HT1080 (cell line): ENCODE results near the gene LYZL4. TPM values are rescaled to one million over a fixed set of nuclear protein-coding genes. Genes with fewer than 3 reads are reported as not detected.

Experiments
- DNase-seq: peaks from one replicate; pipeline ENCODE4 v3.0.0-alpha.2; 2015; ENCODE audit warnings: low read depth
- total RNA-seq: library from RNA; depleted of rRNA; stranded (reverse); fragments of >200 nt; shearing (Covaris generic); gene quantifications from 2 replicates; pipeline ENCODE4 v1.2.3, GENCODE V29; 2014; rRNA removed

Gene LYZL4
- total RNA-seq, 1 experiment from 2014 or later, result not detected

GRCh38 chr3:42375121-42375800 is 35.1 kb downstream of the LYZL4 start:
- DNase-seq, result no peak

- no peak for DNase-seq
Observed at GRCh38 chr3:42371776-42372175, 38.6 kb downstream of the LYZL4 start.

DNA sequence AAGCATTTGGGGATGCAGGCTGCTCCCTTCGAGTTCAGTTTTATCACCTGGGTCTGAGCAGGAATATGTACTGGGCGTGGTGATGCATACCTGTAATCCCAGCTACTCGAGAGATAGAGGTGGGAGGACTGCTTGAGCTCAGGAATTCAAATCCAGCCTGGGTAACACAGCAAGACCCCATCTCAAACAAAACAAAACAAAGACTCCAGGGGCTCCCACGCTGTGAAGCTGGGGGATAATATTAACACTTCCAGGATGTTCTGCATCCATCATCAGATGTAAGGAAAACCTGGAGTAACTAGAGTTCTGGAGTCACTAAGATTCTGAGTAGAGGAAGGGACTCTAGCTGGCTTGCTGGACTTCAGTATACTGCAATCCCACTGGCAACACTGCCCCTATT is 40.6 kb downstream of the LYZL4 start:
- no peak for DNase-seq

DNA sequence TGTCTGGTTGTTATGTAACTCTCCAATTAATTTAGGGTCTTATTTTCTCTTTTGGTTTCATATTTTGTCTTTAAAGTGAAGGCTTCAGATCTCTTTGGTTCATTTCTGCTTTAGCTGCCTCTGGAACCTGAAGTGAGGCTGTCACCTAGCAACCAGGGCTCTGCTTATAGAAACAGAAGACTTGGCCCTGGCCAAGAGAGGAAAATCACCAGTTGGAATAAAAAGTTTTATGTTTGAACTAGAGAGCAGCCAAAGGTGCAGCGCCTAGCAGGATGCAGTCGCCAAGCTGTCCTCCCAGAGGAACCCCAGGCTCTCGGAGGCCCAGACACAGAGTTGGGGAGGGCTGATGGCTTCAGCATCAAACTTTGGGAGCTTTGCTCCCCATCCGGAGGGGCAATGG is 41.1 kb downstream of the LYZL4 start:
- no peak for DNase-seq

- DNase-seq, result no peak
Observed at GRCh38 chr3:42368861-42369260, 41.5 kb downstream of the LYZL4 start.

DNA sequence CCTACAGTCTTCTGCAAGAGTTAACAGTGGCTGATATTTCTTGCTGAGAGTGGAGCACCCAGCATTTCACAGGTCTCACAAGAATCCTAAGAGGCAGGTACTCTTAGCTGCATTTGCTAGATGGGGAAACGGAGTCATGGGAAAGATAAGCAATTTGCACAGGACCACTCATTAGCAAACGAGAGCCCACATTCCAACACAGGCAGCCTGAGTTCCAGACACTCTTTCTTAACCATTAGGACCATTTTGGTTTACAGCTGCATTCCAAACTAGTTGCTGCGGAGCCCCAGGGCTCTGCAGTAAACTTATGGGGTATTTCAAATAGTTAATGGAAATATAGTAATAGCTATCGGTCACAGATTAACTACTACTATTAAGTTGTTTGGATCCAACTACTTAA is 42.5 kb downstream of the LYZL4 start:
- DNase-seq, result no peak

GRCh38 chr3:42366550-42366949 is 43.9 kb downstream of the LYZL4 start:
- no peak for DNase-seq

- no peak for DNase-seq
Observed at GRCh38 chr3:42357335-42357734, 53.1 kb downstream of the LYZL4 start.

DNA sequence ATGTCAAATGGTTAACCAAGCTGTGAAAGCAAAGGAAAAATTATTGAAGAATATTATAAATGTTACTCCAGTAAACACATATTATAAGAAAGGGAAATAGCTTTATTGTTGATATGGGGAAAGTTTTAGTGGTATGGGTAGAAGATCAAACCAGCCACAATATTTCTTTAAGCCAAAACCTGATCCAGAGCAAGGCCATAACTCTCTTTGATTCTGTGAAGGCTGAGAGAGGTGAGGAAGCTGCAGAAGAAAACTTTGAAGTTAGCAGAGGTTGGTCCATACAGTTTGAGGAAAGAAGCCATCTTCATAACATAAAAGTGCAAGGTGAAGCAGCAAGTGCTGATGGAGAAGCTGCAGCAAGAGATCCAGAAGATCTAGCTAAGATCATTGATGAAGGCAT is 54.8 kb downstream of the LYZL4 start:
- no peak for DNase-seq

GRCh38 chr3:42353631-42354030 is 56.8 kb downstream of the LYZL4 start:
- no peak for DNase-seq

DNA sequence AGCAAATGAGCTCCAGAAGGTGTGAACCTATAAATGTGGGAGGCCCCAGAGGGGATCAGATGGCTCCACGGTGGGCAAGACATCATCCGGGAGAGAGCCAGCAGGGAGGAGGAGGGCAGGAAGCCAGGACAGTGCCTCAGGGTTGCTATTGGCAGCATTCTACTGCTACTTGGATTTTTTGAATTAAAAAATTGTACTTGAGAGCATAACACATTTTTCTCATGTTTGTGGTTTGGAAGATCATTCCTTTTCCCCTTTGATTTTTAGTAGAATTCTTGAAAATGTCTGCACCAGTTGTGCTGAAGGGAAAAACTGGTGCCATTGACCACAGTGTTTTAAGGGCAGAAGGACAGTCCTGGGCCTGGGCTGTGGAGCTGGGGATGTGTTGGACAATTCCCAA is 59.2 kb downstream of the LYZL4 start:
- DNase-seq, result no peak

- no peak for DNase-seq
Observed at GRCh38 chr3:42349765-42350594, 60.4 kb downstream of the LYZL4 start.

DNA sequence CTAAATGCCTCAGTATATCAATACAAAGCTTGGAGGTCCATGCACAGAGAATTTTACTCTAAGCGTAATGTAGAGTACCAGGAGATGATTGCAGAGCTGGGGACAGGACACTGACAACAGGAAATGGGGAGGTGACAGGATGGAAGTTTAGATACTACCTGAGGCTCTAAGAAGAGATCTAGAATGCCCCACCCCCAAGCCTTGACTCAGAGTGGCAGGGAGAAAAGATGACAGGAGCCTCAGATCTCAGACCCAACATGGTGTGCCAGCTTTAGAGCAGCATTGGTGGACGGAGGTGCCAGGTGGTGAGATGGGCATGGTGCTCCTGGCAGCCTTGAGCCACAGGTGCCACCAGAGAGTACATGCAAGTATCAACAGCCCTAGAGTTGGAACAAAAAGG is 62.5 kb downstream of the LYZL4 start:
- DNase-seq, result no peak

Other genes starting within 250 kb of the LYZL4 start
- gene CCK, start 144.4 kb downstream of the LYZL4 start, total RNA-seq, result 1.1 TPM in 1 of 2 replicates, not detected in the other
- not detected in 2 replicates for gene VIPR1, start 92.0 kb upstream of the LYZL4 start, total RNA-seq
- gene SEC22C, start 171.4 kb upstream of the LYZL4 start, total RNA-seq, result 56.5 and 65.0 TPM in 2 replicates
- gene SS18L2, start 180.2 kb upstream of the LYZL4 start, total RNA-seq, result 45.1 and 45.3 TPM in 2 replicates
- gene NKTR, start 190.1 kb upstream of the LYZL4 start, total RNA-seq, result 12.8 and 16.1 TPM in 2 replicates
- gene ZBTB47, start 243.1 kb upstream of the LYZL4 start, total RNA-seq, result 13.0 and 16.4 TPM in 2 replicates